Transverse colon (tissue), 4 donors: ENCODE data around the gene ANKEF1.

Experiments used
- POLR2AphosphoS5 ChIP-seq, 3 donors: sonication (generic); formaldehyde crosslinking; IDR thresholded peaks; one replicate each; pipeline ENCODE4 v1.6.1; 2016; ENCODE audit warnings: antibody characterized with exemption in 3 of 3
- TF ChIP-seq, protein P1 (sequence below), 5 experiments: fragments of 200-600 bp in 3 of 5; fragments of 450-650 bp in 2 of 5; sonication (generic) in 3 of 5; IDR thresholded peaks; 1 replicate in 2 of 5; 2 replicates in 3 of 5; pipeline ENCODE4 v1.5.1; 2016 to 2017; ENCODE audit warnings: antibody characterized with exemption in 5 of 5, inconsistent platforms in 3 of 5, mild to moderate bottlenecking in 2 of 5, moderate library complexity in 1 of 5

GRCh38 chr20:10012464-10012863, 22.3 kb upstream of the ANKEF1 start:
- TF ChIP-seq, protein P1, sequence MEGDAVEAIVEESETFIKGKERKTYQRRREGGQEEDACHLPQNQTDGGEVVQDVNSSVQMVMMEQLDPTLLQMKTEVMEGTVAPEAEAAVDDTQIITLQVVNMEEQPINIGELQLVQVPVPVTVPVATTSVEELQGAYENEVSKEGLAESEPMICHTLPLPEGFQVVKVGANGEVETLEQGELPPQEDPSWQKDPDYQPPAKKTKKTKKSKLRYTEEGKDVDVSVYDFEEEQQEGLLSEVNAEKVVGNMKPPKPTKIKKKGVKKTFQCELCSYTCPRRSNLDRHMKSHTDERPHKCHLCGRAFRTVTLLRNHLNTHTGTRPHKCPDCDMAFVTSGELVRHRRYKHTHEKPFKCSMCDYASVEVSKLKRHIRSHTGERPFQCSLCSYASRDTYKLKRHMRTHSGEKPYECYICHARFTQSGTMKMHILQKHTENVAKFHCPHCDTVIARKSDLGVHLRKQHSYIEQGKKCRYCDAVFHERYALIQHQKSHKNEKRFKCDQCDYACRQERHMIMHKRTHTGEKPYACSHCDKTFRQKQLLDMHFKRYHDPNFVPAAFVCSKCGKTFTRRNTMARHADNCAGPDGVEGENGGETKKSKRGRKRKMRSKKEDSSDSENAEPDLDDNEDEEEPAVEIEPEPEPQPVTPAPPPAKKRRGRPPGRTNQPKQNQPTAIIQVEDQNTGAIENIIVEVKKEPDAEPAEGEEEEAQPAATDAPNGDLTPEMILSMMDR (IDR thresholded peaks at IDR 0.05) = no peak
- TF ChIP-seq POLR2AphosphoS5 (IDR thresholded peaks at IDR 0.05) = no peak
